GM12878 (cell line): ENCODE data around the gene SELENOO. TPM values are rescaled to one million over a fixed set of nuclear protein-coding genes. Genes with fewer than 3 reads are reported as not detected.

Source experiments
- ATAC-seq: fragments of 200-7000 bp; cut with Tn5 transposase; 3 replicates; pipeline ENCODE4 v1.9.1; 2020; ENCODE audit warnings: mild to moderate bottlenecking, moderate library complexity
- BruUV-seq: library from RNA; stranded (reverse); fragments of 400-500 nt; replicated peaks from 2 replicates; lab custom pipeline; 2021; lab: Mats Ljungman, UMichigan
- CTCF ChIA-PET: fragments of 300-600 bp; sonication (Branson Sonifier 250); formaldehyde crosslinking; extraction: SDS; loops from one replicate; lab custom pipeline; 2021; ENCODE audit warnings: inconsistent platforms; lab: Yijun Ruan, JAX
- POLR2A ChIA-PET: fragments of 350-600 bp; formaldehyde crosslinking; extraction: SDS; loops from one replicate; lab custom pipeline; 2021; ENCODE audit warnings: inconsistent platforms; lab: Charles Lee
- RAD21 ChIA-PET: fragments of 300-600 bp; sonication (Branson Sonifier 250); formaldehyde crosslinking; loops from one replicate; lab custom pipeline; 2023; ENCODE audit warnings: antibody characterized with exemption; ENCODE audit not compliant: unreplicated experiment; lab: Charles Lee
- SMC1A ChIA-PET: fragments of 300-600 bp; sonication (Branson Sonifier 250); formaldehyde crosslinking; loops from one replicate; lab custom pipeline; 2023; ENCODE audit not compliant: unreplicated experiment, uncharacterized antibody; lab: Charles Lee
- DNase-seq: peaks from one replicate; pipeline ENCODE4 v3.0.0-alpha.2; 2011; ENCODE audit warnings: low read depth, low spot score
- FAIRE-seq: peaks from 3 replicates; lab custom pipeline; 2011; peaks lifted over from hg19 to GRCh38; lab: Jason Lieb, UNC
- H2AFZ ChIP-seq: 2 replicates; pipeline ENCODE4 v1.6.0; 2011; ENCODE audit warnings: low read depth, low read length, control low read depth; ENCODE audit not compliant: control insufficient read depth
- H3K27ac ChIP-seq: 2 replicates; pipeline ENCODE4 v1.5.1; 2011; ENCODE audit warnings: control low read depth; ENCODE audit not compliant: control insufficient read depth, insufficient read depth
- H3K27me3 ChIP-seq, 2 experiments: replicated peaks in 1 of 2; 2 replicates each; pipeline versions ENCODE4 v1.6.0 to v1.6.1; 2011; ENCODE audit warnings: low read length in 1 of 2; ENCODE audit not compliant: control insufficient read depth in 2 of 2, insufficient read depth in 2 of 2
- H3K36me3 ChIP-seq, 2 experiments: 2 replicates each; pipeline ENCODE4 v1.5.1; 2011; ENCODE audit warnings: low read length in 1 of 2; ENCODE audit not compliant: control insufficient read depth in 2 of 2, insufficient read depth in 2 of 2
- H3K4me1 ChIP-seq: 2 replicates; pipeline ENCODE4 v1.6.1; 2011; ENCODE audit warnings: mild to moderate bottlenecking, low read length, moderate library complexity, mixed read lengths; ENCODE audit not compliant: control insufficient read depth, insufficient read depth
- H3K4me2 ChIP-seq: 2 replicates; pipeline ENCODE4 v1.6.0; 2011; ENCODE audit warnings: control low read depth; ENCODE audit not compliant: control insufficient read depth, insufficient read depth
- H3K4me3 ChIP-seq: fragments of 200-600 bp; sonication (generic); 2 replicates; pipeline ENCODE4 v1.5.1; 2016
- H3K79me2 ChIP-seq: 2 replicates; pipeline ENCODE4 v1.6.0; 2011; ENCODE audit warnings: low read length; ENCODE audit not compliant: control insufficient read depth, insufficient read depth
- H3K9ac ChIP-seq: 2 replicates; pipeline ENCODE4 v1.8.0; 2011; ENCODE audit warnings: low read length, control low read depth, mixed read lengths; ENCODE audit not compliant: control insufficient read depth, insufficient read depth
- H3K9me3 ChIP-seq: replicated peaks from 3 replicates; pipeline ENCODE4 v1.5.1; 2011; ENCODE audit warnings: mild to moderate bottlenecking, low read length; ENCODE audit not compliant: control insufficient read depth, insufficient read depth
- H4K20me1 ChIP-seq: 2 replicates; pipeline ENCODE4 v1.6.0; 2011; ENCODE audit not compliant: control insufficient read depth, insufficient read depth
- ATF7 ChIP-seq: fragments of 450-650 bp; IDR thresholded peaks from 2 replicates; pipeline ENCODE4 v1.6.1; 2016; ENCODE audit warnings: low read depth, mild to moderate bottlenecking
- CBX5 ChIP-seq: sonication (generic); IDR thresholded peaks from 2 replicates; pipeline ENCODE4 v1.6.1; 2016; ENCODE audit warnings: low read depth, moderate library complexity, mild to moderate bottlenecking, inconsistent platforms
- DPF2 ChIP-seq: fragments of 450-650 bp; IDR thresholded peaks from 2 replicates; pipeline ENCODE4 v1.6.1; 2017; ENCODE audit warnings: mild to moderate bottlenecking
- IKZF1 ChIP-seq: fragments of 450-650 bp; conservative IDR thresholded peaks from 2 replicates; pipeline ENCODE4 v1.6.1; 2017; ENCODE audit warnings: antibody characterized with exemption, mild to moderate bottlenecking
- IKZF2 ChIP-seq, 2 experiments: fragments of 450-650 bp; IDR thresholded peaks; 2 replicates each; pipeline ENCODE4 v1.6.1; 2017; ENCODE audit warnings: mild to moderate bottlenecking in 2 of 2, moderate library complexity in 2 of 2
- MTA2 ChIP-seq: fragments of 450-650 bp; IDR thresholded peaks from 2 replicates; pipeline ENCODE4 v1.6.1; 2016; ENCODE audit warnings: low read depth, mild to moderate bottlenecking, moderate library complexity
- NR2F1 ChIP-seq: fragments of 450-650 bp; conservative IDR thresholded peaks from 2 replicates; pipeline ENCODE4 v1.6.1; 2017; ENCODE audit warnings: mild to moderate bottlenecking
- POLR2A ChIP-seq: IDR thresholded peaks from 2 replicates; pipeline ENCODE4 v1.6.1; 2011; ENCODE audit warnings: low read depth, mild to moderate bottlenecking, low read length
- SREBF2 ChIP-seq: IDR thresholded peaks from 2 replicates; pipeline ENCODE4 v1.6.1; 2012; ENCODE audit warnings: mild to moderate bottlenecking, low read length
- WGBS: methylation state at CpG from one replicate; pipeline ENCODE4 v1.1.6; 2016; ENCODE audit warnings: low lambda C conversion rate; ENCODE audit not compliant: insufficient replicate concordance, insufficient coverage; ENCODE audit errors: missing lambda C conversion rate; 5-methylcytosine and 5-hydroxymethylcytosine counted together
- in situ Hi-C: fragments of 300-500 bp; cut with MboI; formaldehyde crosslinking; loops from 9 replicates; pipeline ENCODE4 v1.14.3; 2018; ENCODE audit warnings: mixed read lengths
- intact Hi-C: fragments of 100-400 bp; cut with micrococcal nuclease; formaldehyde crosslinking; loops from one replicate; pipeline ENCODE4 v1.14.2; 2022; ENCODE audit not compliant: unreplicated experiment
- polyA plus RNA-seq, 11 experiments: library from polyadenylated mRNA; depleted of rRNA in 4 of 11; unstranded in 6 of 11; stranded (reverse) in 5 of 11; fragments of >200 nt; fragmentation: Nextera tagmentation in 4 of 11; fragmentation: Illumina TruSeq in 1 of 11; extraction: Ambion mirVana in 4 of 11; extraction: Trizol in 1 of 11; gene quantifications; 1 replicate in 1 of 11; 2 replicates in 10 of 11; pipeline versions ENCODE4 v1.2.1 to v1.2.3, GENCODE V29; 2011 to 2016; ENCODE audit warnings: inconsistent platforms in 2 of 11, missing spikeins in 2 of 11, low read depth in 1 of 11
- total RNA-seq, 4 experiments: library from RNA; depleted of rRNA in 3 of 4; stranded (reverse); fragments of >200 nt in 3 of 4; fragmentation: Illumina TruSeq in 1 of 4; extraction: Trizol in 1 of 4; gene quantifications; 2 replicates each; pipeline versions ENCODE4 v1.2.1 to v1.2.3, GENCODE V29; 2013 to 2021
- TF ChIP-seq, protein P1 (sequence below), 3 experiments: IDR thresholded peaks in 2 of 3; conservative IDR thresholded peaks in 1 of 3; 2 replicates each; pipeline ENCODE4 v1.5.1; 2011; ENCODE audit warnings: low read depth in 3 of 3, low read length in 3 of 3, mild to moderate bottlenecking in 3 of 3, control low read depth in 2 of 3, moderate library complexity in 2 of 3, inconsistent platforms in 1 of 3, mixed read lengths in 1 of 3; ENCODE audit not compliant: control insufficient read depth in 2 of 3, insufficient read depth in 1 of 3; ENCODE audit errors: extremely low read depth in 1 of 3

The SELENOO gene
- total and polyA plus RNA-seq, 10 of the 15 experiments (the other 5 are each of a cell fraction or from before 2014, with no cell fraction given) = 0.42 to 23.3 (median 3.3) TPM

DNA sequence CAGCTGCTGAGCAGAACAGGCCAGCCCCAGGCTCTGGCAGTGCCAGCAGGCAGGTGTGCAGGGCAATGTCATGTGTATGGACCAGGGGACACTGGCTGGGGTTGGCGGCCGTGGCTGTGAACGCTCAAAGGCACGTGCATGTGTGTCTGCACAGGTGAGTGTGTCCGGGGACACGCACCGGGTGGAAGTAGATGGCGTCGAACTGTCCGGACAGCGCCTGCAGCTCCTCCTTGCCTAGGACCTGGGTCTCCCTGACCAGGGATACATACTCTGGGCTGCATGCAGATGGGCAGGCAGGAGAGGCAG, 49.4 kb downstream of the SELENOO start:
- ATAC-seq (no peak), FAIRE-seq (no peak), DNase-seq (no peak)
- peaks cover 6 to 14% of the 10 kb centered on the region in 2 experiments; a peak in 3 of 4 replicates for H3K36me3 ChIP-seq
- ChIA-PET RAD21 (interaction anchor here (3.3 kb wide), 1 partner anchor 91 kb away, joined by 26 read pairs; no protein-coding TSS in a partner anchor), CTCF (interaction anchor here (1.2 to 3.0 kb wide), 7 partner anchors 8 to 248 kb away, joined by 3 to 20 read pairs (median 6); partner anchors contain the start of gene MAPK12), POLR2A (interaction anchor here (0.6 to 2.7 kb wide), 3 partner anchors 8 to 291 kb away, joined by 3 to 15 read pairs (median 5); partner anchors contain the start of gene MAPK12), SMC1A (interaction anchor here (1.4 to 1.9 kb wide), 3 partner anchors 8 to 275 kb away, joined by 5 to 6 read pairs (median 5); partner anchors contain the start of gene SCO2)
- H4K20me1 ChIP-seq = no peaks in the 10 kb centered on the region; the same call in 1 of the 2 replicates
- no peaks in the 10 kb centered on the region for H3K27me3 ChIP-seq
- intact Hi-C loops (loop anchor here (5.0 kb wide), 2 partner anchors 247 to 442 kb away; no protein-coding TSS in a partner anchor), in situ Hi-C loops (loop anchor here (10.0 kb wide), 2 partner anchors 245 to 365 kb away; no protein-coding TSS in a partner anchor)
- H2AFZ ChIP-seq = no peak overlapping the region
- WGBS = 76% methylated on average over 11 of the region's 11 CpGs
- peaks cover 22% of the 10 kb centered on the region for H3K79me2 ChIP-seq
- peaks cover 32% of the 10 kb centered on the region for H3K4me1 ChIP-seq
- no peaks in the 10 kb centered on the region for H3K9me3 ChIP-seq
- TF ChIP-seq POLR2A (peak; percentile 9; the same call in 1 of the 2 replicates), IKZF2 (IDR thresholded peaks at IDR 0.05) (no peak), DPF2 (no peak)
- peak overlapping the region; percentile 78 for H3K27ac ChIP-seq
- H3K4me3 ChIP-seq = peak overlapping the region; percentile 98
- H3K9ac ChIP-seq = peak overlapping the region; percentile 87
- peak overlapping the region; percentile 98 for H3K4me2 ChIP-seq
- BruUV-seq = no TSS peak

DNA sequence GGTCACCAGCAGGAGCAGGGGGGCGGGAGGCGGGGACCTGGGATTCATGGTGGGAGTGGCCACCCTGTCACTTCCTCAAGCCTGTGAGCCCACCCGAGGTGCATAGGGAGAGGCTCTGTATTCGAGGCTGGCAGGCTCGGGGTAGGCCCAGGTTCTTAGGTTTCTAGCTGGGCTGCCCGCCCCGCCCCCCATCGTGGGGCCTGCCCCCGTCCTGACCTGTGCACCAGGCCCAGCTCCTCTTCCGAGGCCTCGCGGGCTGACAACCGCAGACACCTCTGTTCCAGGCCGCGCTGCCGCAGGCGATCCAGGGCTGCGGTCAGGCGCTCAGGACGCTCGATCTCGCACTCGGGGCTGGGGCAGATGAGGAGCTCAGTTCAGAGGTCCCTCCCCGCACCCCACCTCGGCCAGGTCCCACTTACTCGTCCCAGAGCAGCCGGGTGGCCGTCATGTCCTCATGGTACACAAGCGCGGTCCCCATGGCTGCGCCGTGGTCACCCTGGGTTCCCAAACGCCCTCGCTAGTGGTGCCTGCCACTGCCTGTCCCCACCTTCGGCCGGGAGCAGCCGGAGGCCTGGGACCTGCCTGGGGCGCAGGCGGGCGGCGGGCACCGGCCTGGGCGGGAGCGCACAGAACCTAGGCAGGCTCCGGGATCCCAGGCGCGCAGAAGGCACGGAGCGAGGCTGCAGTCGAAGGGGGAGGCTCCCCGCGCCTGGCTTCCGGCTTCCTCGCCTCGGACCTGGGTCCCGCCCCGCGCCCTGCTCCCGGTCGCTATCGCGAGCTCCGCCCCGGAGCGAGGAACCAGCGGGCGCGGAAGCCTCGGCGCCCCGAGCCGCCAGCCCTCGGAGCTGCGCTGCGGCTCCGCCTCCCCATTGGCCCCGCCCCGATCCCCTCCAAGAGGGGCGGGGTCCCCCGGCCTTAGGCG, 50.0 kb downstream of the SELENOO start, which contains the start of gene HDAC10:
Gene HDAC10 (minus strand): TSS at position 711 of the 922 bp plus-strand sequence. CDS start 233 bp downstream, at position 478.
- Histone ChIP-seq H3K4me2 (peak within 1 kb of the TSS; percentile 98), H3K9me3 (no peaks in the 10 kb centered on the region), H3K36me3 (peaks cover 6 to 13% of the 10 kb centered on the region in 2 experiments; a peak in 3 of 4 replicates), H4K20me1 (no peaks in the 10 kb centered on the region; the same call in 1 of the 2 replicates), H2AFZ (peak within 1 kb of the TSS; percentile 76), H3K27me3 (no peaks in the 10 kb centered on the region), H3K9ac (peak within 1 kb of the TSS; percentile 87), H3K4me1 (peaks cover 28% of the 10 kb centered on the region), H3K27ac (peak within 1 kb of the TSS; percentile 78), H3K79me2 (peaks cover 16% of the 10 kb centered on the region), H3K4me3 (peak within 1 kb of the TSS; percentile 98)
- in situ Hi-C loops = loop anchor here (10.0 kb wide), 2 partner anchors 244 to 364 kb away; no protein-coding TSS in a partner anchor
- intact Hi-C loops = loop anchor here (5.0 kb wide), 2 partner anchors 246 to 441 kb away; no protein-coding TSS in a partner anchor
- ChIA-PET CTCF (interaction anchor here (0.6 to 3.0 kb wide), 17 partner anchors 9 to 452 kb away, joined by 3 to 20 read pairs (median 5); partner anchors contain the start of genes MAPK12 and SYCE3), SMC1A (interaction anchor here (0.9 to 1.9 kb wide), 8 partner anchors 8 to 275 kb away, joined by 3 to 6 read pairs (median 4); partner anchors contain the start of genes DENND6B and SCO2), POLR2A (interaction anchor here (0.6 to 2.7 kb wide), 11 partner anchors 8 to 370 kb away, joined by 3 to 15 read pairs (median 3); partner anchors contain the start of genes LMF2, MAPK12 and NCAPH2), RAD21 (interaction anchor here (0.6 to 3.3 kb wide), 11 partner anchors 9 to 370 kb away, joined by 3 to 26 read pairs (median 4); partner anchors contain the start of genes LMF2, MAPK12 and NCAPH2)
- ATAC-seq (peak; percentile 91), DNase-seq (peak; percentile 40), FAIRE-seq (peak; percentile 56)
- WGBS = 1% methylated on average over 78 of the region's 81 CpGs
- BruUV-seq = TSS peak; percentile 53
- TF ChIP-seq ATF7 (no peak), MTA2 (no peak), NR2F1 (no peak), CBX5 (no peak), SREBF2 (no peak), IKZF1 (peak; percentile 63)
- TF ChIP-seq, protein P1, sequence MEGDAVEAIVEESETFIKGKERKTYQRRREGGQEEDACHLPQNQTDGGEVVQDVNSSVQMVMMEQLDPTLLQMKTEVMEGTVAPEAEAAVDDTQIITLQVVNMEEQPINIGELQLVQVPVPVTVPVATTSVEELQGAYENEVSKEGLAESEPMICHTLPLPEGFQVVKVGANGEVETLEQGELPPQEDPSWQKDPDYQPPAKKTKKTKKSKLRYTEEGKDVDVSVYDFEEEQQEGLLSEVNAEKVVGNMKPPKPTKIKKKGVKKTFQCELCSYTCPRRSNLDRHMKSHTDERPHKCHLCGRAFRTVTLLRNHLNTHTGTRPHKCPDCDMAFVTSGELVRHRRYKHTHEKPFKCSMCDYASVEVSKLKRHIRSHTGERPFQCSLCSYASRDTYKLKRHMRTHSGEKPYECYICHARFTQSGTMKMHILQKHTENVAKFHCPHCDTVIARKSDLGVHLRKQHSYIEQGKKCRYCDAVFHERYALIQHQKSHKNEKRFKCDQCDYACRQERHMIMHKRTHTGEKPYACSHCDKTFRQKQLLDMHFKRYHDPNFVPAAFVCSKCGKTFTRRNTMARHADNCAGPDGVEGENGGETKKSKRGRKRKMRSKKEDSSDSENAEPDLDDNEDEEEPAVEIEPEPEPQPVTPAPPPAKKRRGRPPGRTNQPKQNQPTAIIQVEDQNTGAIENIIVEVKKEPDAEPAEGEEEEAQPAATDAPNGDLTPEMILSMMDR (IDR thresholded peaks at IDR 0.05 in 2 of 3, conservative IDR thresholded peaks at IDR 0.05 in 1 of 3; ENCODE audit: control insufficient read depth in 2 of 3, extremely low read depth in 1 of 3, insufficient read depth in 1 of 3, low read depth in 3 of 3, low read length in 3 of 3) = no peak
